Stomach (tissue), 4 donors: ENCODE measurements around the gene IFNA14.

Experiments used
- POLR2A ChIP-seq, 4 donors: fragments of 450-650 bp; IDR thresholded peaks; one replicate each; pipeline ENCODE4 v1.6.1; 2016; ENCODE audit warnings: antibody characterized with exemption in 4 of 4, control low read depth in 2 of 4, mild to moderate bottlenecking in 1 of 4, moderate library complexity in 1 of 4
- TF ChIP-seq, protein P1 (sequence below), 7 experiments: fragments of 450-650 bp in 4 of 7; fragments of 200-600 bp in 3 of 7; sonication (generic) in 3 of 7; IDR thresholded peaks; one replicate each; pipeline ENCODE4 v1.5.1; 2016 to 2019; ENCODE audit warnings: antibody characterized with exemption in 7 of 7, control low read depth in 2 of 7, mild to moderate bottlenecking in 1 of 7

DNA sequence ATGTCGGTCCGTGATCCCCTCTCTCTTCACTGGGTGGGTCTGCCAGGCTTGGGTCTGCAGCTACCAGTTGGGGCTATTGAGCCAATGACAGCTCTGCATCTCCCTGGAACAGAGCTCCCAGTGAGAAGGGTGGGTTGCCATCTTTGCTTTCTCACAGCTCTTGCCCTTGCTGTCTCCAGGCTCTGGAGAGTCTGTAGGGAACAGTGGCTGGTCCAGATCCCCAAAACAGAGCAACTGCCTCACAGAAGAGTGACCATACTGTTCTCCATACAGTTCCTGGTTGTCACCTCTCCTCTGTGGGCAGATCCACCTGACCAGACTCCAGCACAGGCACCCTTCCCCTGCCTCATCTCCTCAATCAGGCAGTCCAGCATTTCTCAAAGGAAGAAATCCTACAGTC lies 6.5 kb downstream of the IFNA14 start:
- TF ChIP-seq, protein P1, sequence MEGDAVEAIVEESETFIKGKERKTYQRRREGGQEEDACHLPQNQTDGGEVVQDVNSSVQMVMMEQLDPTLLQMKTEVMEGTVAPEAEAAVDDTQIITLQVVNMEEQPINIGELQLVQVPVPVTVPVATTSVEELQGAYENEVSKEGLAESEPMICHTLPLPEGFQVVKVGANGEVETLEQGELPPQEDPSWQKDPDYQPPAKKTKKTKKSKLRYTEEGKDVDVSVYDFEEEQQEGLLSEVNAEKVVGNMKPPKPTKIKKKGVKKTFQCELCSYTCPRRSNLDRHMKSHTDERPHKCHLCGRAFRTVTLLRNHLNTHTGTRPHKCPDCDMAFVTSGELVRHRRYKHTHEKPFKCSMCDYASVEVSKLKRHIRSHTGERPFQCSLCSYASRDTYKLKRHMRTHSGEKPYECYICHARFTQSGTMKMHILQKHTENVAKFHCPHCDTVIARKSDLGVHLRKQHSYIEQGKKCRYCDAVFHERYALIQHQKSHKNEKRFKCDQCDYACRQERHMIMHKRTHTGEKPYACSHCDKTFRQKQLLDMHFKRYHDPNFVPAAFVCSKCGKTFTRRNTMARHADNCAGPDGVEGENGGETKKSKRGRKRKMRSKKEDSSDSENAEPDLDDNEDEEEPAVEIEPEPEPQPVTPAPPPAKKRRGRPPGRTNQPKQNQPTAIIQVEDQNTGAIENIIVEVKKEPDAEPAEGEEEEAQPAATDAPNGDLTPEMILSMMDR (IDR thresholded peaks at IDR 0.05): no peak
- no peak for TF ChIP-seq POLR2A (IDR thresholded peaks at IDR 0.05)
